Adrenal gland (tissue), 5 donors: ENCODE results near the gene PARVA.

Experiments used
- CTCF ChIP-seq, 6 experiments: fragments of 450-650 bp in 4 of 6; fragments of 200-600 bp in 2 of 6; sonication (generic) in 1 of 6; IDR thresholded peaks; 1 replicate in 5 of 6; 2 replicates in 1 of 6; pipeline versions ENCODE4 v1.5.1 to v1.8.0; 2016 to 2021; ENCODE audit warnings: antibody characterized with exemption in 6 of 6, mild to moderate bottlenecking in 2 of 6, moderate library complexity in 1 of 6
- POLR2A ChIP-seq, 2 donors: fragments of 450-650 bp; IDR thresholded peaks; one replicate each; pipeline ENCODE4 v1.6.1; 2017; ENCODE audit warnings: antibody characterized with exemption in 2 of 2, mild to moderate bottlenecking in 2 of 2, moderate library complexity in 1 of 2
- donor health status: DM: no; HTN: no; CAD: no.

DNA sequence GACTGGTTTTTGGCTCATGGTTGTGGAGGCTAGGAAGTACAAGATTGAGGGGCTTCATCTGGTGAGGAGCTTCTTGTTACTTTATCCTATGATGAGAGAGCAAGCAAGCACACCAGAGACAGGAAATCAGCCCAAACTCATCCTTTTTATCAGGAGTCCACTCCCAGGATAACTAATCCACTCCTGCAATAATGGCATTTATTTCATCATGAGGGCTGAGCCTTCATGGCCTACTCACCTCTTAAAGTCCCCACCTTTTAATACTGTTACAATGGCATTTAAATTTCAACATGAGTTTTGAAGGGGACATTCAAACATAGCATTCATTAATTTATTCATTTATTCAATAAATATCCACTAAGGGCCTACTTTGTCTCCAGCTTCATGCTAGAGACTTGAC is 60.9 kb downstream of the PARVA start:
- TF ChIP-seq POLR2A (IDR thresholded peaks at IDR 0.05) (no peak), CTCF (IDR thresholded peaks at IDR 0.05) (no peak)
